COLO668 (cell line): ENCODE measurements around the gene SCARF2.

Source experiments
- DNase-seq: peaks from one replicate; lab custom pipeline; 2025; ENCODE audit not compliant: unreplicated experiment; lab: John Stamatoyannopoulos, UW

Gene SCARF2

DNA sequence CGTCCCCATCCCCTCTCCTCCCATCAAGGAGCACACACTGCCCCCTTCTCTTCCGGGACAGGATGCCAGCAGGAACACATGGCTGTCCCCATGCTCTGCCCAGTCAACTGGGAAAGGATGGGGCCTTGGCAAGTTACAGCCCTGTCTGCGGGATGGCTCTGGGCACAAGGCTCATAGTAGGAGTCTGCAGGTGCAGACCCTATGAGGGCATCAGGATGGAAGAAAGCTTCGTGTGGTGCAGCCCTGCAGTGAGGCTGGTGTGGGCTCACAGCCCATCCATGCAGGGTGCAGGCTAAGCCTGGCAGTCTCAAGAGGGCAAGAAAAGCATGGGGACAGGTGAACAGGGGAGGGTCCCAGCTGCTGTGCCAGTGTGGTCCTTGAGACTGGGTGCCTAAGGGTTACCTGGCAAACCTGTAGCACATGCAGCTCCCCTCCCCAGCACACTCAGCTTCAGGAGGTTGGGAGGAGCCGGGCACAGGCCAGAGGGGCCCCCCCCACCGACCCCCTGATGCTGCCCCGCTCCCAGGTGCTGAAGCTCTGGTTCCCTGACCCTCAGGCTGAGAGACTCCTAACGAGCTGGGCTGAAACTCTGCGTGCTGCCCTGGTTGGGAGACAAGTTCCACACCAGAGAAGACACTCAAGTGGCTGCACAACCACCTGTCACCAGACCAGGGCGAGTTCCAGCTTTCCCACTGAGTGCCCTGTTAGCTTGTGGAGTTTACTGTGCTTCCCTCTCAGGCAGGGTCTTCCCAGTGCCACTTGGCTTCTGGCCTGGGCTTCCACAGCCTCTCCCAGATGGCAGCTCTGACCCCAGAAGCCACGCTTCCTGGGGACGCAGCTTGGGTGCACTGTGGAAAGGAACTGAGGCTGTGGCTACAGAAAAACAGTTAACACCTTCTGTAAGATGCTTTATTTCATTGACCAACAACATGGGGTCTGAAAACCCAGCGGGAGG, 3.3 kb upstream of the SCARF2 start:
- no peak for DNase-seq

DNA sequence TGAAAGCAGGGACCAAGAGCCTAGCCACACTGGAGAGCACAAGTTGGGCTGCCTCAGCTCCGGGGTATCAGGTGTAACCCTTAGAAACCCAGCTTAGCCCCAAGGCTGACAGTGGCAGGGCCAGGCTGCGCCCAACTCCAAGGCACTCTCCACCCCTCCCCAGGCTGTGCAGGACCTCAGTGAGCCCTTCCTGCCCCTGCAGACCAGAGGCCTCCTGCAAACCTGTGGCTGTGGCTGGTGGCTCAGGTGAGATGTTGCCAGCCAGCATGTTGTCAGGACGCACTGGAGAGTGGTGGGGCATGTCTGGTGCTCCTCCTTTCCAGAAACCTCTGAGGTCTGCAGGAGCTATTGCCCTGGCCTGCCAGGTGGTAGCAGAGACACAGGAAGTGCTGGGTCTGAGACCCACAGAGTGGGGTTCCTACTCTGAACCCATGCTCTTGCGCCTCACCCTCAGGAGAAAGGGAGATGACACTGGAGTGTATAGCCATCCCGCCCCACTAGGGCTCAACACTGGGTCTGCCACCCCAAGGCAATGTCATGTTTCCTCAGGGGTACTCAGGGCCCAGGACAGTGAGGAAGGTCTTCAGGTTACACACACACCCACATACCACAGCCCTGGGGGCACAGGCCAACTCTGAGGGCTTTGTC, 2.4 kb upstream of the SCARF2 start:
- no peak for DNase-seq

DNA sequence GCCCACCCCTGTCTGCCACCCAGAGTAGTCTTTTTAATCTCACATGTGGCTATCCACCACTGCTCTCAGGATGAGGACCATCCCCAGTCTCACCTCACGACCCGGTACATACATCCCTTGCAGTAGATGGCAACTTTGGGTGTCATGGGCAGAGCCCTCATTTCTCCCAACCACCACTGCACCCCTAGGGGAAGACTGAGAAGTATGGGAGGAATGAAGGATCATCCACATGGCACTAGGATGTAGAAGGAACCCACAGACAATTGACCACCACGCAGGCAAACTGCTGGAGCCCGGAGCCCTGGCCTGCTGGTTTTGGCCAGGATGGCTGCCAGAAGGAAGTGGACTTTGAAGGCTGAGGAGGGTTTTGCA, 1.9 kb upstream of the SCARF2 start:
- no peak for DNase-seq

DNA sequence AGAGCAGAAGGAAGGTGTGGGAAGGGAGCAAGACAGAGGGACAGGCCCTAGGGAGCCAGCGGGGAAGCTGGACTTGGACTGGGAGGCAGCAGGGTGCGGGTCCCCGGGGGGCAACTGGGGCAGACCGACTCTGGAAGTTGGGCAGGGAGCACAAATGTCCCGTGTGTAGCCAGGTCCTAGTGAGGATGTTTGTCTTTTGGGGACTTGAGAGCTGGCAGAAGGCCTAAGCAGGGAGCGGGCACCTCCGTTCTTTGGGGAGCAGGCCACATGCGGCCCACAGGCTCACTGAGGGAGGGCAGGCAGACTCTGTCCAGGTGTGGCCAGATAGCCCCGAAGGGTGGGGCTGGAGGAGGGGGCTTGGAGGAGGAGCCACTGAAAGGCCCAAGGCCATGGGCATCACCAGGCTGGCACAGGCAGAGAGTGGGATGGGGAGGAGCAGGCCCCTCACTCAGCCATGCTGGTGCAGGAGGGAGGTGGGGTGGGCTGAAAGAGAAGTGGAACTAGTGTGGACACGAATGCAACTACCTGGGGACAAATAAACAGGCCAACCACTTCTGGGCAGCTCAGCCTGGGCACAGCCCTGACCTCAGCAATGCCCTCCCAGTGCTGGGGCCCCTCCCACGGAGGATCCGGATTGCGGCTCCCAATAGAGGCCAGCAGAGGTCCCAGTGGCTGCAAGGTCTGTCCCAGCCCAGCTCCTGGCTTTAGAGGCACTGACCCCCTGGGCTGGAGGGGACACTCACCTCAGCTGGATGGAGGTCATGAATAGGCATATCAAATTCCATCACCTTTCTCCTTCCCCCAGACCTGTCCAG, 1.3 kb upstream of the SCARF2 start:
- DNase-seq, result no peak

DNA sequence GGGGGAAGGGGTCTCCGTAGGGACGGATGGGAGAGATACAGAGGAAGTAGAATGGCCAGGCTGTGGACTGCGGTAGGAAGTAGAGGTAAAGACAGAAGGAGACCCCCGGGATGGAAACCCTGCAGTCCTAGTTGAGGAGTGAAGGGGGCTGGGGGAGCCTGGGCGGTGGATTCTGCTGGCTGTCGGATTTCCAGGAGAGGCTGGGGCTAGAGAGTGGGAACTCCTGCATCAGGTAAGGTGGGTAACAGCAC, 727 bp upstream of the SCARF2 start:
- DNase-seq, result no peak

DNA sequence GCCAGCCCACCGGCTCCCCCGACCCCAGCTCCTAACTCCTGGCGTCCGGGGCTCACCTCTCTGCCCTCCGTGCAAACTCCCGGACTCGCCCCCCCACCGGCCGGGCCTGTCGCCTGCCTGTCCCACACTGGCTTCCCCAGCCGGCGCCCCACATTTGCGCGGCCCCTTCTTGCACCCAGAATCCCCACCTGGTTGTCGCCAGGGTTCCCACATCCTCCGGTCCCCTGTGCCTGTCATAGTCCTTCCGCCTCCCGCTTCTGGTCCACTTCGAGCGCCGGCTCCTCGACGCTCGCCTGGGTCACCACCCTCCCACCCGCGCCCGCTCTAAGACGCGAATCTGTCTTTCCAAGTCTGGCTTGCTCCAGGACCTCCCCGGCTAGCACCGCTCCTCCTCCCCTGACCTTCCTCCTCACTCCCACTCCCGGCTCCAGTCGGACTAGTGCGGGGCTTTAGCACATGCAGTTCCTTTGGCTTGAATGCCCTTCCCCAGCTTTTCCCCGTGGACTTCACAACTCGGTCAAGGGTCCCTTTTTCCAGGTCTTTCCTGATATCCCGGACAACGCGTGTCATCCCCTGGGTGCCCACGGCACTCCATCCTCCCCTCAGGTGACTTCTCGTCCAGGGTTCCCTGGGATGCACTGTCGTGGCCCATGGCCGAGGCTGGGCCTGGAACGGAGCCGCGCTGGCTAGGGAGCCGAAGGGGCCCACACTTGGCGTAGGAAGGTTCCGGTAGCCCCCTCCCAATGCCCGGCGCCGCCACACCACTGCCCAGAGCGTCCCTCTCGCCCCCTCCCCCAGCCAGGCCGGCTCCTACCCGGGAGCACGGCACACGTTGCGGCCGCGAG, 635 bp downstream of the SCARF2 start:
- peak; percentile 12 for DNase-seq

DNA sequence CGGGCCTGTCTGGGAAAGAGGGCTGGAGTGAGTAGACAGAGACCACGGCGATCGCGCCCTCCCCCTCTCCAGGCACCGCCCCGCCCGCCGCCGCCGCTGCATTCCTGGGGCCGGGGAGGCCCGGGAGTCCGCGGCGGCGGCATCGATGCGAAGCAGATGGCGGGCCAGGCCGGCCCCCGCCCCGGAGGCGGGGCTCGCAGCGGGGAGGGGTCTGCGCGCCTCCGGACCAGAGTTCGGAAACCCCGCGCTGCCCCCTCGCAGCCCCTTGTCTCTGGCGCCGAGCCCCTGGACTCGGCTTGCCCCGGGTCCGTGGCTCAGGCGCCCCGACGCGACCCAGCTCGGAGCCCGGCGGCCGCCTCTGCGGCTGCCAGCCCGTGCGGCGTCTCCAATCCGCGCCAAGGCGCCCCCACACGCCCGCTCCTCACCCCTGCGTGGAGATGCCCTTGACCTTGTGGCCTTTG, 1.3 kb downstream of the SCARF2 start:
- DNase-seq, result peak; percentile 25

DNA sequence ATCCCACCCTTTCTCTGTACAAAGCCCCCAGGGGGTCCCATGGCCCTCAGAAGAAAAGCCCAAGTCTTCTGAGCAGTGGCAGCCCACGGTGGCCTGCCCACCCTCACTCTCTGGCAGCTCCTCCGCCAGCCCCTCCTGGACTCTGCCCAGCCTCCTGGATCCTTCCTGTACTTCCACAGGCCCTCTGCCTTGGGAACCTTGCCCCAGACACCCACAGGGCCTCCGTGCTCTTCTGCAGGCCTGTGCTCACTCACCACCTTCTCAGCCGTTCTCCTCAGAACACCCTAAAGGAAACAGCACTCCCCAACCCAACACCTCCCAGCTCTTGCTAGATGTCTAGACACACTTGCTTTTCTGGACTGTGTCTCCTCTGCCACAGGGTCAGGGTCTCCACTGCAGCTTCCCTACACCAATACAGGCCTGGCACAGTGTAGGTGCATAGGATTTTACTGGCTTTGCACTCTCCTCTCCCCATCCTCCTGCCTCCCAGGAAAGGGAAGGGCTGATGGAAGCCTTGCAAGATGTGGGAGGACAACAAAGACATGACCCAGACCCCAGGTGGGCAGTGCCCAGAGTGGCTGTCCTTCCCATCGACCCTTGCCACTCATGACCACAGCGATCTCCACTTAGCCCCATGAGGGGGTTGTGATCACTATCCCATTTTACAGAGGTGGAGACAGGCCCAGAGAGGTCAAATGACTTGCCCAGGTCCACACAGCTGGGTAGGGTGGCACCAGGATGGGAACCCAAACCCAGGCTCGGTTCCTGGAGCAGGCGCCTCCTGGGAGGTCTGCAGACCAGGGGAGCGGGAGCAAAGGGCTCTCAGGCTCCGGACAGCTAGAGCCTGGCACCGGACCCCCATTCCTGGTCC, 2.0 kb downstream of the SCARF2 start:
- no peak for DNase-seq

DNA sequence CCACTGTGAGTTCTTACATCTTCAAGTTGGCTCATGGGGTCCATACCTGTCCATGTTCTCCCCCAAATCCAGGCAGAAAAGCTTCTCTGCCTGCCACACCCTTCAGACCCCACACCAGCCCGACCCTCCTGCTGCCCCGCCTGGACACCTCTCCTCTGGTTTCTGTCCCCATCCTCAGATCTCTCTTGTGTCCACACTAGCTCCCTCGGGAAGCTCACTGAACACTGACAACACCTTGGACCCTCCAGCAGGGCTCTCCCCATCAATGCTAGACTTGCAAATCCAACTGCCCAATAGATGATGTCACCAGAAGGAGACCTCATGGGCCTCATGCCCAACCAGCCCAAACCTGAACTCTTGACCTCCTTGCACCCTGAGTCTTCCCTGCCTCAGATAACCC, 2.9 kb downstream of the SCARF2 start:
- DNase-seq, result no peak

DNA sequence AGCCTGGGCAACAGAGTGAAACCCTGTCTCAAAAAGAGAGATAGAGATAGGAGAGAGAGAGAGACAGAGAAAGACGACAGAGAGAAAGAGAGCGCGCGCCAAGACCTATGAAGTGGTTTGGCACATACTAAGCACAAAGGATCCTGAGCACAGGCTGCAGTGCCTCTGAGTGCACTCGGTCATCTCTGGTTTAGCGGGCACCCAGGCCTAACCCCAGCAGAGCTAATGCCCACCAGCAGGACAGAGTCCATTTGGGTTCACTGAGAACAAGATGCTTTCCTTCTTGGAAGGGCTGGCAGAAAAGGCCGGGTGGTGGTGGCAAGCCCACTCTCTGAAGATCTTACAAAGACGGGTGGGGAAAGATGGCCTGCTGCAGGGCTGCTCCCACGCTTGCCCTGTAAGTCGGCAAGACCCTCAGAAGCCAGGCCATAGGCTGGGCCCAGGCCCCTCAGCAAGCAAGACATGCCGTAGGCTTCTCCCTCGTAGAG, 3.3 kb downstream of the SCARF2 start:
- no peak for DNase-seq

DNA sequence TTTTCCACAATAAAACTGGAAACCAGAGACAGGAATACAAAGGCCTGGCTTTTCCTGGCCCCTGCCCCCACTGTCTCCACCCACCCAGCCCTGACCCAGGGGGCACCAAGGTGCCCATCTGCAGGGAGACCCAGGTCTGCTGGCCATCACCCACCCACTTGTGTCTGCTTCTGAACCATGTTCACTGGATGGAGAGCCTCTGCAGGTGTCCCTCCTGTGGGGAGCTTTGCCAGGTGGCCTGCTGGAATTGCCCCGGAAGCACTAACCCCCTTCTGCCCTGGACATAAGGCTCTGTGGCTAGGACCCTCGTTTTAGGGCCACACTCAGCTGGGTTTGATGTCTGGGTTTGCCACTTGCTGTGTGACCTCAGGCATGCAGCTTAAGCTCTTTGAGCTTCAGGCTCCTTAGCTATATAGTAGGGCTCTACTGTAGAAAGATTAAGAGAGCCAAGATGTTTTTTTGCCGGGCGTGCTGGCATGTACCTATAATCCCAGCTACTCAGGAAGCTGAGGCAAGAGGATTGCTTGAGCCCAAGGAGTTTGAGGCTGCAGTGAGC, 3.9 kb downstream of the SCARF2 start:
- no peak for DNase-seq

DNA sequence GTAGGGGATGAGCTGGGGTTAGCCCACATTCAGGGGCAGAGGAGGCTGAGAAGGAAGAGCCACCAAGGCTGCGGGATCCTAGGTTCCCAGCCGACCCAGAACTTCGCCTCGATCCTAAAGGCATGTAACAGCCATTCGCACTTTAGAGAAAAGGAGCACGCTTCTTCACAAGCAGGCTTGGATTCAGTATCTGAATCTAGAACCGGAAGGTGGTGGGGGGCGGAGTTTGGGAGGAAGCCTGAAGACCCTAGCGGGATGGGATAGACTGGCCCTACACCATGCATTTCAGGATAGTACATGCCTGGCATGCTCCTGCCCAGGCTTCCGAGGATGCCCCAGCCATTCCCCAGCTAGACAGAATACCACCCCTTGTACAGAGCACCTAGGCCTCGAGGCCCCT, 4.4 kb downstream of the SCARF2 start:
- DNase-seq, result no peak

DNA sequence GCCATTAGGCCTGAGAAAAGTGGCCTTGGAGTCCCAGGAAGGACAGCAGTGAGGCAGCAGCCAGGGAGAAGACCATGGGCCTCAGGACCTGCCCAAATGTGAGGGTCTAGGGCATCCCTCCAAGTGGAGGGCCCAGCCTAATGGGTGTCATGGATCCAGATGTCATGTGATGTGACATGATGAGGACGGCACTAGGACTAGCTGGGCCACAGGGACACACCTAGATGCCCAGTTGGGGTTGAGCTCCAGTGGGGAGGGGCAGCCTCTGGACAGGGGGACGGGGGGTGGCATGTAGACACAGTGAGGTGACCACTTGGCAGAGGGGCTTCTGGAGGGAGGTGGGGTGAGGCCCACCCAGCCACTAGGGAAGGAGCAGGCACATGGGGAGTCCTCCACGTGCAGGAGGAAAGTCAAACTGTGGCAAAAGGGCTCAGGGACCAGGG, 5.4 kb downstream of the SCARF2 start:
- DNase-seq, result no peak

DNA sequence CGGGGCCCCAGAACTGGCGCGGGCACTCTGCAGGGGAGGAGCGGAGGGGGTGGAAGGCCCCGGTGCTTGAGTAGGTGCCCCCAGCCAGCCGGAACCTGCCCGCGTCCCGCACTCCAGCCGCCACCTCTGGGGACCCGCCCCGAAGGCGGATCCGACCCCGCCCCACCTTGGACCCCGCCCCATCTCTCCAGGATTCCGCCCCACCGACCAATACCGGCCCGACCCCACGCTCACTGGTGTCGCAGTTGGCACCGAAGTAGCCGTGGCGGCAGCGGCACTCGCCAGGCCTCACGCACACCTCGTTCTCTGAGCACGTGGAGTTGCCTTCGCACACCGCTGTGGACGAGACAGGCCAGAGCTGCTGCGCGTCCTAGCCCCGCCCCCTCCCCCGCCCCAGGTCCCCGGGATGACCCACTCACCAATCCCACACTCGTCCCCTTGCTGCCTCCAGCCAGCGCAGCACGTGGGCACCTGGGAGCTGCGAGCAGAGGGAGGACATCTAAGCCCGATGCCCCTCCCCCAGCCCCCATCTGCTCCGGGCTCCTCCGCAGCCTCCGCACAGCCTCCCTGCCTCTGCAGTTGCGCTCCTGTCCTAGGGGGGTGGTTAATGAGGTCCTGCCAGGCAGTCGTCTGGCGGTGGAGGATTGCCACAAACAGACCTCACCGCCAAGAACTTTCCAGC, 6.0 kb downstream of the SCARF2 start:
- no peak for DNase-seq

DNA sequence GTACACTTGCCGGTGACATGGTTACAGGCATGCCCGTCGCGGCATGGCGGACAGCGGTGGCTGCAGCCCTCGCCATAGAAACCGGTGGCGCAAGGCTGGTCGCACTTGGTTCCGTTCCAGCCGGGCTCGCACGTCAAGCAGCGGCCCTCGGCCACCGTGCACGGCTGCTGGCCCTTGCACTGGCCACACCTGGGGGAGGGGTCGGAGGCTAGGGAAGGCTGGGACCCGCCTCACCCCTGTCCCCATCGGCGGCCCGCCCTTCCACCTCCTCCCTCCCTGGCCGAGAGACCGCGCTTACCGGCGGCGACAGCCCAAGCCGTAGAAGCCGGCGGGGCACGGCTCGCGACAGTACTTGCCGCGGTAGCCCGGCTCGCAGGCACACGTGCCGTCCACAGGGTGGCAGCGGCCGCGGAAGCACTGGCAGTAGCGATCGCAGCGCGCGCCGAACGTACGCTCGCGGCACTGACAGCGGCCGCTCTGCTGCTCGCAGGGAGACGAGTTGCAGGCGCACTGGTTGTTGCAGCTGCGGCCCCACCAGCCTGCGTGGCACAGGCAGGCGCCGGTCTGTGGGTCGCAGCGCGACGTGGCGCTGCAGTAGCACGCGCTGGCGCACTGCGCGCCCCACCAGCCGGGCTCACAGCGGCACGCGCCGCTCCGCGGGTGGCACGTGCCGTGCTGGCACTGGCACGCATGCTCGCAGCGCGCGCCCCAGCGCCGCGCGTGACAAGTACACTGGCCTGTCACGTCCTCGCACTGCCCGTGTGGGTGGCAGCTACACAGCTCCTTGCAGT, 6.7 kb downstream of the SCARF2 start:
- peak; percentile 81 for DNase-seq

DNA sequence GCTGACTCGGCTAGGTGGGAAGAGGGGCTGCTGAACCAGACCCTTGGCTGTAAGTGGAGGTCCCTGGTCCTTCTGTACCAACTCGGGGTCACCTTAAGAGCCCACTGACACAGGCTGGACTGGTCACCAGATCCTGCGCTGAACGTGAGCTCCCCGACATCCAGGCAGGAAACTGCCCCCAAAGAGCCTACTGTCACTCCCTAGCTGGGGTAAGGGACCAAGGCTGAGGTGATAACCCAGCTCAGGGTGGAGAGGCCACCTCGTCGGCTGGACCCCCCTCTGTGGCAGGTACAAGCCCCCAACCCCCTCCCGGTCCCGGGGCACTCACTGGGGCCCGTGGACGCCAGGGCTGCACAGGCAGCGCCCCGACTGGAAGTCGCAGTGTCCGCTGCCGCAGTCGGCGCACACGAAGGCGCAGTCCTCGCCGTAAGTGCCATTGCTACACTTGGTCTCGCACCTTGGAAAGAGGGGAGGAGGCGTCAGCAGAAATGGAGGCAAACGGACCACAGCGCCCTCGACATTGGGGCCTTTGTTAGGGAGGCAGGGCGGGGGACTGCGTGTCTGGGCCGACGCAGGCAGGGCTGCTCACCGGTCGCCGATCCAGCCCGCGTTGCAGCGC, 7.4 kb downstream of the SCARF2 start:
- no peak for DNase-seq

DNA sequence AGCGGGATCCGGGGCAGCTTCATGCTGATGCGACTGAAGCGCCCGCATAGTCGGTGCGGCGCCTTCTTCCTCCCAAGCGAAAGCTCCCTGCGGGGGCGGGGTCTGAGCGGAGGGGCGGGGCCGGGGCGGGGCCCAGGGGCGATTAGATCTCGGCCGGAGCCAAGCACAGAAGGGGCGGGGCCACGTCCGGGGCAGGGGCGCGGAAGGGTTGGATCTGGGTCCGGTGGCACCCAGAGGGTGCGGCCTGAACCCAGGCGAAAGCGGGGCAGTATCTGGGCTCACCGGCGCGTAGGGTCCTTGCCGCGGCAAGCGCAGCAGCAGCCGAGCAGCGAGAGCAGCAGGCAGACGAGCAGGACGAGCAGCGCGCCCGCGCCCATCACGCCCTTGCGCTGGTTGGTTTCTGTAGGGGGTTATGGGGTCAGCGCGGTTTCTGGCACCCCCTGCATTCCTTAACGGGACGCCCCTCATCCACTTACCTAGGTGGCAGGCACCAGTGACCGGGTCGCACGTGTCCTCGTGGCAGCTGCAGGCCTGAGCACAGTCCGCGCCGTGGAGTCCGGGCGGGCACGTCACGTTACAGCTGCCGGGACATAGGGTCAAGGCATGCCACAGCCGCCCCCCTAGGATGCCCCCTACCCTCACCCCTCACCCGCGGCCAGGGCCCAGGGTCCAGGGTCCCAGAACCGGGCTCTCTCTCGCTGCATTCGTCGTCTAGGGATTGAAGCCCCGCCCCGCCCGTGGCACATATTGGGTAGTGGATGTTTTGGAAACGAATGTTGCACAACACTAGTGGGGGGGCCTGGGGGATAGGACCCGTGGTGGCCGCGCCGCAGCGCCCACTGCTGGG, 8.1 kb downstream of the SCARF2 start:
- DNase-seq, result peak; percentile 69
